Fibroblast of skin of left quadriceps (primary cell): ENCODE data around the gene MYOD1.

Source experiments
- DNase-seq, 2 experiments: peaks; one replicate each; pipeline ENCODE4 v3.0.0-alpha.2; 2013; ENCODE audit warnings: low read depth in 2 of 2

MYOD1 gene

GRCh38 chr11:17702876-17703275 lies 16.5 kb upstream of the MYOD1 start:
- DNase-seq = no peak

GRCh38 chr11:17703951-17704350 lies 15.4 kb upstream of the MYOD1 start:
- no peak for DNase-seq

- no peak for DNase-seq
Measured at GRCh38 chr11:17707830-17708229, 11.5 kb upstream of the MYOD1 start.

GRCh38 chr11:17711836-17712235 lies 7.5 kb upstream of the MYOD1 start:
- no peak for DNase-seq

- no peak for DNase-seq
Measured at GRCh38 chr11:17713851-17714250, 5.5 kb upstream of the MYOD1 start.

GRCh38 chr11:17714356-17714854 lies 5.0 kb upstream of the MYOD1 start:
- DNase-seq = no peak

- no peak for DNase-seq
Measured at GRCh38 chr11:17714870-17715269, 4.5 kb upstream of the MYOD1 start.

GRCh38 chr11:17716807-17717206 lies 2.6 kb upstream of the MYOD1 start:
- DNase-seq = no peak

GRCh38 chr11:17718015-17718414 lies 1.4 kb upstream of the MYOD1 start:
- DNase-seq = no peak

- DNase-seq = no peak
Measured at GRCh38 chr11:17718510-17718962, 835 bp upstream of the MYOD1 start.

GRCh38 chr11:17719938-17720795 lies 796 bp downstream of the MYOD1 start:
- DNase-seq = no peak

- no peak for DNase-seq
Measured at GRCh38 chr11:17720796-17721171, 1.4 kb downstream of the MYOD1 start.

GRCh38 chr11:17721242-17721999 lies 2.0 kb downstream of the MYOD1 start:
- no peak for DNase-seq

- DNase-seq = no peak
Measured at GRCh38 chr11:17722000-17722643, 2.8 kb downstream of the MYOD1 start.

GRCh38 chr11:17724020-17724908 lies 4.9 kb downstream of the MYOD1 start:
- DNase-seq = no peak

GRCh38 chr11:17725174-17725573 lies 5.8 kb downstream of the MYOD1 start:
- no peak for DNase-seq

- DNase-seq = no peak
Measured at GRCh38 chr11:17730137-17730536, 10.8 kb downstream of the MYOD1 start.

GRCh38 chr11:17730608-17731462 lies 11.5 kb downstream of the MYOD1 start:
- peak; percentile 36 to 47 for DNase-seq

GRCh38 chr11:17733261-17733660 lies 13.9 kb downstream of the MYOD1 start:
- no peak for DNase-seq

- DNase-seq = no peak
Measured at GRCh38 chr11:17734418-17734911, 15.1 kb downstream of the MYOD1 start, which contains the start of gene KCNC1. Gene KCNC1, plus strand, starts transcription at chr11:17734781. Its CDS starts 1,222 bp downstream, at chr11:17736003.
